GM18508 (cell line): ENCODE results near the gene SMIM12.

Source experiments
- ATAC-seq: cut with Tn5 transposase; IDR thresholded peaks from one replicate; pipeline ENCODE4 v1.9.1; 2021; ENCODE audit warnings: moderate number of reproducible peaks; ENCODE audit not compliant: insufficient read depth, unreplicated experiment

SMIM12 gene, protein sequence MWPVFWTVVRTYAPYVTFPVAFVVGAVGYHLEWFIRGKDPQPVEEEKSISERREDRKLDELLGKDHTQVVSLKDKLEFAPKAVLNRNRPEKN

DNA sequence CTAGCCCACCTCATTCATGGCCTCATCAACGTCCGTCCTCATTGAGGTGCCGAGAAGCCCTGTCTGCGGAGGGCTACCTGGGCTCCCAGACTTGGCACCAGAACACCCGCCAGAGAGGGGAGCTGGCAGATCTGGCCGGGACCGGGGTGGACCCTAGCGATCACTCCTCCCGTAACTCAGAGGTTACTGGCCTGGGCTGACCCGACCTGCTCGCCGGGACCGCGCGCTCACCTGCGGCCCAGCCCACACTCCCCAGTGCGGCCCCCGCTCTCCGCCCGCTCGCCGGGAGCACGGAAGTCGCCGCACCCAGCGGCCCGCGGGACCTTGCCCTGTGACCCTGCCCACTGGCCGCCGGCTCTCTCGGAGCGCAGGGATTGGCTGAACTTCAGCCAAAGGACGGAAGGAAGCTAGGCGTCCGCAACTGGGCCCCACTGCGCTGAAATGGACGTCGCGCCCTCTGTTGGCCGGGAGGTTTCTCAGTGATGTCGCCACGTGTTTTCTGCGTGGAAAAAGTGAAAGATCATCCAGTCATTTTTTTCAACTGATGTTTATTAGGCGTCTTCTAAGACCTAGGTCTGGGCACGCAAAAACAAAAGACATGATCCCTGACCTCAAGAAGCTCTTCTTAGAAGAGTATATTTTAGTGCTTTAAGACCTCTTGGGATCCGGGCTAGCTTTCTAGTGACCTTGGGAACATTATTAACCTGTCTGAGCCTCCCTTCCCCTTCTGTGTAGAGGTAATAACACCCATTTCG lies at the start of gene SMIM12:
TSS of gene SMIM12 (minus strand) at position 304 of the 755 bp plus-strand sequence. CDS start 3,772 bp downstream, outside the sequence.
- ATAC-seq: no peak

DNA sequence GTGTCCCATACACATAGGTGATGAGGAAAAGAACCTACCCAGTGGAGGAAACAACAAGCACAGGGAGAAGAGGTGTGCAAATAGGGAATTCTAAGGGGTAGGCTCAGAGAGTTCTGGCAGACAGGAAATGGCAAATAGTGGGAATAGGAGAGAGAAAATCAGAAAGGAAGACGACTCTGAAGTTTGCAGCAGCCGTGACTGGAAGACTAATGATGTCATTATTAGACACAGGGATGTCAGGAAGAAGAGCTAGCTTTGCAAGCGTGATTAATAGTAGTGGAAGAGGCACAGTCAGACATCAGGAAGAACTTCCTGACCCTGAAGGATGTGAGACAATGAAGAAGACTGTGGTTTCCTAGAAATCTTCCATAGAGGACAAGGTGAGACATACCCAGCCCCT lies 48.8 kb upstream of the SMIM12 start:
- ATAC-seq: no peak

DNA sequence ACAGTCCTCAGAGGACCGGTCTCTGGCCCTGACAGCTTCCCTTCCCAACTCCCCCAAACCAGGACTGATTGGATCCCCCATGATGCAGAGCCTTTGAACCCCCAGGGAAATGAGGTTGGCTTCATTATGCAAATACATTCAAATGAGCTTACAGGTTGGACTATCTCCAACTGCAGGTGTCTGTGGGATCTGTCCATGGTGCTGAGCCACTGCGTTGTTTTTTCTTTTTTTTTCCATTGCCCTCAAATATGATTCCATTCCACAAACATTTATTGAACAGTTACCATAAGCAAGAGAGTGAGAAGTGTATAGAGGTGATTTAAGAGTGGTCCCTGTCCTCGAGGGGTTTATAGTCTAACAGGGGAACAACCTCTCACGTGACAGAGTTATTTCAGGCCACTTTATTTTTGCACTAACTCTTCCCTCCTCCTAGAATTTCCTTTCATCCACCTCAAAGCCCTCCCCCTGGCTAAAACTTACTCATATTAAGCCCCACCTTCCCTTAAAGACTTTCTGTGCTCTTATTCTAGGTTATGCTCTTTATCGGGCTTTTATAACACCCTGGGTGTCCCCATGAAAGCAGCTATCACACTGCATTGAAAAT lies 48.0 kb upstream of the SMIM12 start:
- ATAC-seq: no peak

DNA sequence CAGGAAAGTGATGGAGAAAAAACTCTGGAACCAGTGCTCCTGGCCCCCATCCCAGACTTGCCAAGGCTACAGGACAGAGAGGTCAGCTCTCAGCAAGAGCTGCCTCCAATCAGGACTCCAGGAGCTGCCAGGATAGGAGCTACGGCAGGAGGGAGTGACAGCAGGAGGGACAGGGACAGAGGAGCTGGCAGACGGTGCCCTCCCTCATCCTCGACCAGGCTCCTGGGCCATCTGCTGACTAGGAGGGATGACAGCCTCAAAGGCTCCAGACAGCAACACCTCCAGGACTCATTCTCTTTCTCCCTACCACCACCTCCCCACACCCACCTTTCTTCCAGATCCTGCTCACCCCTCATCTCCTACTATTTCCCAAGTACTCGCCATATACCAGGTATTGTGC lies 47.2 kb upstream of the SMIM12 start:
- no peak for ATAC-seq

DNA sequence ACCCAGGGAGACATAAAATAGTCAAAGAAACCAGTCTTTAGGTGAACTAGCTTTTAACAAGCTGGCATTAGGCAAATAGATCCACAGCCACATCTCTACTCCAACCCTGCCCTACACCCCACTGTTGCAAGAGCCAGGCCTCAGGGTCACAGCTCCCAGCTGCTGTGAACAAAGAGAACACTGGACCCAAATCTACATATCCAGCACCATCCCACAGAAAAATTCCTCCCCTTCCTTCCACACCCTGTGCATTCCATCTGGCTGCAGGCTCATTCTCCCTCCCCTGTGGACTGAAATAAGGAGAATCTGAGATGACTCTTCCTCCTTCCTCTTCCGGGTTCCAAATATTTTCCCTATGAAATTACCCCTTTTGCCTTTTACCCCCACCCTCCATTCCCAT lies 46.7 kb upstream of the SMIM12 start:
- no peak for ATAC-seq

DNA sequence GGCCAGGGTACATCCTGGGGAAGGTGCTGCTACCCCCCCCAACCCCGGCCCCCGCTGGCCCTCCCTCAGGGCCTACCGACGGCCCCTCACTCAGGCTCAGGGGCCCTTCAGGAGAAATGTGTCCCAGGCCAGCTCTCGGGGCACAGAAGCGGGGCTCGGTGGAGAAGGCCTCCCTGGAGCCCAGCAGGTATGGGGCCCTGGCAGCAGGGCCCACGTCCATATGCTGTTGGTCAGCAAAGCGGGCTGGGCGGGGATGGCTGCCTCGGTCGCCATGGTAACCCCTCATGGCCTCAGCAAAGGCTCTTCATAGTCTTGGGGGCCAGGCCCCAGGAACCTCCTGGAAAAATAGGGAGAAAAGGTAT lies 45.5 kb upstream of the SMIM12 start:
- ATAC-seq: no peak

DNA sequence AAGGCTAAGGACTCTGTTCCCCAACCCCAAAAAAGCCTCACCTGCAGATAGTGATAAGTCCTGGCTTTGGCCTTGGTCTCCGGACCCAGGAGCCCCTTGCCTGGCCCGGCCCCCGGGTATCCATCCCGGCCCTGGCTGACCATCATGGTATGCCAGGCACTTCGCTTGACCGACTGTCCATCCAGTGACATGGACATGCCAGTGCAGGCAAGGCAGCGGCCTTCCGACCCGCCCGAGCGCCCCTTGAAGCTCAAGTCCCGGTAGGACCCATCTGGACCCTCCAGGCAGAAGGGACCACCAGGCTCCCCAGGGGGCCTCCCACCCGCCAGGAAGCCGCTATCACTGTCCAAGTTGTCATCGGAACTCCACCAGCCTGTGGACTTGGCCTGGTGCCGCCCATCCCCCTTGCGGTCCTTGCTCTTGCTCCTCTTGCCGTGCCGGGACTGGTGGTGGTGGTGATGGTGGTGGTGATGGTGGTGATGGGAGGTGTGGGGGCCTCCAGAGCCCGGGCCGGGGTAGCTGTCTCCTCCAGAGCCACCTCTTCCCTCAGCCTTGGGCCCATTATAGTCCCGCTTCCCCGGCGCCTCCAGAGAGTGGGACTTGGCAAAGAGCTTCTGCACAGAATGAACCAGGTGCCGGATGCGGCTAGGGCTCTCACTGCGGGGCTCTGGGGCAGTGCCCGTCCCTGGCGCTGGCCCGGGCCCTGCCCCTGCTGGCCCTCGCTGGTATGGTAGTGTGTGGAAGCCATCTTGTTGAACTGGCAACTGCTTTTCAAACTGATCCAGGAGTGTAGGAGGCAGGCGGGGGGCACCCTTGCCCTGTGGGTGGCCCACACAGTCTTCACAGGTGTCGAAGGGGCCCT lies 44.9 kb upstream of the SMIM12 start:
- ATAC-seq: no peak

DNA sequence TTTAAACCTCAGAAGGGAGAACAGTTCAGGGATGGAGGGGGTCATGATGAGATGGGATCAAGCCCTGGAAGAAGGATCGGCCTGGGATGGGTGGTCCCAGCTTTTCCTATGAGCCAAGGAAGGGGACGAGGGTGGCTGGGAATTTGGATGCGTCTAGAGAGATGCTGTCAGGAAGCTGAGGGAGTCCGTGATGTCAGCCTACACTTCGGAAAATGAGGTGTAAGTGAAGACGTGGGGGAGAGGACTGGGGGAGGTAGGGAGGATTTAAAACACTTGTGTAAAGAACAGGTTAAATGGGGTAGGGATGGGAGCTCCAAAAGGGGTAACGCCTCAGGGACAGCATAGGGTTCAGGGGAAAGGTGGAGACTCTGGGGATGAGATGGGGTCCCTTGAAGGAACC lies 42.4 kb upstream of the SMIM12 start:
- ATAC-seq: no peak

DNA sequence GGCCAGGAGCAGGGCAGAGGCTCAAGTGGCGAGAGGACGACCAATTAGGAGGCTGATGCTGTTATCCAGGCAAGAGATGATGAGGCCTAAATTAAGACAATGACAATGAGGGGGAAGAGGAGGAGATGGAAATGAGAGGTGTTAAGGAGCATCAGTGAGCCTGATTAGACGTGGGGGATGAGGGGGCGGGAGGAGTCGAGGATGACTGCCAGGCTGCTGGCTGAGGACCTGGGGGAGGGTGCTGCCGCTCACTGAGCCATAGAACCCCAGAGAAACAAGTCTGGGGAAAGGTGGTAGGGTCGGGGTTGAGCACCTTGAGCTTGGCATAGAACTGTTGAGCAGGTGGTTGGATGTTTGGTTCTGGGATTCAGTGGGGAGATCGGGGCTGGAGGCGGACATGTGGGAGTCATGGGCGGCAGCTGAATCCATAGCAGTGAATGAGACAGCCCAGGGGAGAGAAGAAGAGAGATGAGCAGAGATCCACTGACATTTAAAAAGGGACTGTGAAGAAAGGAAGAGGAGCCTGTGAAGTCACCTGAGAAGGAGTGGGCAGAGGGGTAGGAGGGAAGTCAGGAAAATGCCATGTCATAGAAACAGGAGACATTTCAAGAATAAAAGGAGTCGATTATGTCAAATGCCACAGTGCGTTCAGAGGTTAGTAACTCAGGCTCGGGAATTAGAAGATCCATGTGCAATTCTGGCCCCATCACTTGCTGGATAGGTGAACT lies 41.4 kb upstream of the SMIM12 start:
- ATAC-seq: no peak

DNA sequence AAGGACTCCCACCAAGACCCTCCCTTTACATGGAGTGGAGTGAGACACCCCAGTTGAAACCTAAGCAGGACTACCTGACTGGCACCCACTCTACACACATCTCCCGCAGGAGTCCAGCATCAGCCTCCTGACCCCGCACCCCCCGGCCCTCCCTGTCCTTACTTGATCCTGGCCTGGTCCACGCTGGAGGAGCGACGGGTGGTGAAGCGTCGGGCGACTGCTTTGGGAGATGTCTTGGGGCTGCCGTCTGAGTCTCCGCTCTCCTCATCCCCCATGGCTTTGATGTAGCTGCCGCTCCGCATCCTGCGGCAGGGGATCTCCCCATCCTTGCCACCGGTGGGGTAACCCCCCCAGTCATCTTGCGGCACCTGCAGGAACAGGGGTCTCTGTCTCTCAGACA lies 40.4 kb upstream of the SMIM12 start:
- no peak for ATAC-seq

DNA sequence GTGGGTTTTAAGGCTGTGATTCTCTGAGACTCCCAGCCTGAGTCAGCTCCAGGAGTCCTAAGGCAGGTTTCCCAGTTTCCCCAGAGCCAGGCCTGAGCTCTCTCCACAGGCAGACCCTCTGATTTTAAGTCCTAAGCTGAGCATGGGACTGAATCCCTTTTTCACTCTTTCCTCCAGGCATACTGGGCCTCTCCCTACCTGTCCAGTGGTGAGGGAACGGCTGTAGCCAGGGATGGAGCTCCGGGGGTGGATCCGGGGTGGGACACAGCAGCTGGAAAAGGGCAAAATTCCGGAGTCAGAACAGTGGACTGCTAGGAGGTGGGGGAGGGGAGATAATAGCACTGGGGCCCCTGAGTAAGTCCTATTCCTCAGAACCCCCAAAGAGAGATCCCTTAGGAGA lies 39.9 kb upstream of the SMIM12 start:
- no peak for ATAC-seq

DNA sequence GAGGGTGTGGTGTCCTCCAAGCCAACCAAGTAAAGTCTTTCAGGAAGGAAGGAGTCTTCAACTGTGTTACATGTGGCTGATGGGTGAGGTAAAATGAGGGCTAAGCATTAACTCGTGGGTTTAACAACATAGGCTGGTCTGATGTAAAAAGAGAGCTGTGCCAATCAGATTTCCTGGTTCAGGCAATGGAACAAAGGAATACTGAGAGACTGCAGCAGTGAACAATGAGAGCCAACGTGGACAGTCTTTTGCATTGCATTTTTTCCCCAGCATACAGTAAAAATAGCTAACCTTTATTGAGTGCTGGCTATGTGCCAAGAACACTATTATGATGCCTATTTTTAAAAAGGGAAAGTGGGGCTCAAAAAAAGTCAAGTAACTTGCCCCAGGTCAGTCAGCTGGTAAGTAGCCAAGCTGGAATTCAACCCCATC lies 38.8 kb upstream of the SMIM12 start:
- ATAC-seq: no peak

DNA sequence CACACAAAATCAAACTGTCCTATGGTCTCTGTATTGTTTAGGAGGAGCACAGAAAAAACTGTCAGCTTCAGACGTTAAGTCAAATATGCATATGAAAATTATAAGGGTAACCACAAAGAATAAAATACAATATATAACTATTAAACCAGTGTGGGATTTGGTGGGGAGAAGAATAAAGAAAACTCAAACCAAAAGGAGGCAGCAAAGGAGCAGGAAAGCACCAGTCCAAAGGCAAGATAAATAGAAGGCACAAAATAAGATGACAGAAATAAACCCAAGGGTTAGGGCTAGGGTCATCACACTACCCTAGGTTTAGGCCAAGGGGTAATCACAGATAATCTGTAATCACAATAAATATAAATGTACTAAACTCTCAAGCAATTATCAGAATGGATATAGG lies 37.1 kb upstream of the SMIM12 start:
- ATAC-seq: no peak

DNA sequence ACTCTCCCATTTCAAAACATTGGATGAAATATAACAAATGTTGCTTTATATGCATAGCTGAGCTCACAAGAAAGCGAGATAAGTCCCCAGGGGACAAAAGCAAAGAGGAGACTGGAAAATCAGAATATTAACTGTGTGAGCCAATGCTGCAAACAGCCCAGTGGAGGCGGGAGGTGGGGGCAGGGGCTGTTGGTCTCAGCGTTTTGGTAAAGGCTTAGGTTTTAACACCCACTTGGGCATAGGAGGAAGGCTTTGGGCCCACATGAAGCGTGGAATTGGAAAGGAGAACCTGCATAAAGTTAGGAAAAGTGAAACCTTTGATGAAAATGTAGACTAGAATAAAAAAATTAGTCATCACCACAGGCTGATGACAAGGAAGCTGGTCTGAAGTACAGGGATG lies 30.2 kb upstream of the SMIM12 start:
- ATAC-seq: no peak

DNA sequence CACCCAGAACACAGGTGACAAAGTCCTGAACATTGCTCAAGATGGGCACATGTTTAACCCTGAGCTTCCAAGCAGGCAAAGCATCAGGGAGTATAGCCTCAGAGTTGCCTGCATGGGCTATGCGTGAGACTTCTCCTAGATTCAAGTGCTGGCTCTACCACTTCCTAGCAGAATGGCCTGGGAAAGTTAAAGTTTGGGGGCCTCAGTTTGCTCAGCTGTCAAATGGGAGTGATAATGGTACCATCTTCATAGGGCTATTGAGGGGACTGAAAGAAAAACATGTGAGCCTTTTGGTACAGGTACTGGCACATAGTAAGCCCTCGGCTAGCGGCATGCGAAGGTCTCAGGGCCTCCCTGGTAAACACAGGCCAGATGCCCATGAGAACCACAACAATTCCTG lies 28.0 kb upstream of the SMIM12 start:
- no peak for ATAC-seq

DNA sequence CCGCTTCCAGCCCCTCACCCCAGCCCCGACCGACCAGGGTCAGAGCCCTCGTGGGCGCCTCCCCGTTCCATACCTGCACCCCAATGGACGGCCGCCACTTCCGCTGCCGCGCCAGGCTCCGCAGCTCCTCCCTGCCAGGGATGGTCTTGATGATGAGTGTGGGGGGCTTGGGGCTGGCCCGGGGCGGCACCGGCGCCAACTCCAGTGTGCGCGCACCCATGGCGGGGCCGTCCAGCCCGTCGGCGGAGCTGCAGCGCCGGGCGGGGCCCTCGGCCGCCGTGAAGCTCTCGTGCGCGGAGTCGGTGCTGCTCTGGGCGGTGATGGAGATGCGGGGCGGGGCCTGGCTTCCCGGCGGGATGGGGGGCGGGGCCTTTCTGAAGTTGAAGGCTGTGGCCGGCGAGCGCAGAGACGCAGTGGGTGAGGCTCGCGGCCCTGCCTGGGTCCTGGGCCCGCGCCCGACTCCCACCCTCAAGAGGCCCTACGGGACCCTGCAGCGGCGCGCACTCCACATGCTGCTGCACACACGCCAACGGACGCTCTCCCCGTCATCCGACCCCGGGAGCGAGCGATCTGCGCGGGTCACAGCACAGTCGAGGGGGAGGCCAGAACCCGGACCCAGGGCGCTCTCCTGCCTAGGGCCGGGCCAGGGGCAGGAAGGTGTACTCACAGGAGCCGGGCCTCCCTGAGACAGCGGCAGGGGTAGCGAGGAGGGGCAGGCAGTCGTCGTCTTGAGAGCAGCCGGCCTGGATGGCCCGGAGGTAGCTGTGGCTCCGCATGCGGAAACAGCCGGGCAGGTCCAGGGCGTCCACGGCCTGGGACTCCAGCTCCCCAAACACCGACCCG lies 26.1 kb upstream of the SMIM12 start:
- no peak for ATAC-seq

DNA sequence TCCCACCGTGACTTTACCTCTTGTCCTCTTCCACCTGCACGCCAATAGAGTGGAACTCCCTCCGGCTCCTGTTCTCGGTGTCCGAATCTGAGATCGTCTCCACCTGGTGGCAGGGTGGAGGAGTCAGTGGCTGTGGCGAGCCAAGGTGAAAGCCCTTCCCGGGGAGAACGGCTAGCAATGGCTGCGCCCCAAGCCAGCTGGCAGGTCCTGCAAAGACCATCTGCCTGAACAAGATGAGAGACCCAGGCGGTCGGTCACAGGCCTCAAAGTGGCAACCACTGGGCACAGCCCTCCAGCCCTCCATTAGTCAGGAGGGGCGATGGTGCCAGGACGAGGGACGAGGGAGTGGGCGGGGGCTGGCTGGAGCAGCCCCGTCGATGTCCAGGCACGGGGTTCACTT lies 25.4 kb upstream of the SMIM12 start:
- no peak for ATAC-seq

DNA sequence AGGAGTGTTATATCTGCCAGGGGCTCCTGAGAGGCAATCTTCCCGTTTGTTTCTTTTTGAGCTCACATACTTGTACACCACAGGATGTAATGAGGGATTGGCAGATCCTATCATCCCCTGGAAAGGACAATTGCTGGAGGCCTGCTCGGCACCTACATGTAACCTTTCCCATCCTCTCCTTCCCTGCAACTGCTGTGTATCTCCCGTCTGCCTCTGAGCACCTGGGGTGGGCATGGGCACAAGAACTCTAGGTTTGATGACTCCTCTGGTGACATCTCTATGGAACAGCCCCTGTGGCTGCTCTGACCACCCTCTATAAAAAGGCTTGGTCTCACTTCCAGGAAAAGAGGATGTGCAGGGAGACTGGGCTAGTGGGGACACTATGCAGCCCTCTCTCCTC lies 25.0 kb upstream of the SMIM12 start:
- ATAC-seq: no peak

DNA sequence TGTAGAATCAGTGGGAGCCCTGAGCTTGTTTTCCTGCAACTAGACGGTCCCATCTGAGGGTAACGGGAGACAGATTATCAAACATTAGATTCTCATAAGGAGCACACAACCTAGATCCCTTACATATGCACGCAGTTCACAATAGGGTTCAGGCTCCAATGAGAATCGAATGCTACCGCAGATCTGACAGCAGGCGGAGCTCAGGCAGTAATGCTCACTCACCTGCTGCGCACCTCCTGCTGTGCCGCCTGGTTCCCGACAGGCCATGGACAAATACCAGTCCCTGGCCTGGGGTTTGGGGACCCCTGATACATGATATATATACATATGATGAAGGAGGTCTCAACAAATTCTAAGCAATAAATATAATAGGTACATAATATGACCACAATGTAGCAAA lies 19.7 kb upstream of the SMIM12 start:
- ATAC-seq: no peak

DNA sequence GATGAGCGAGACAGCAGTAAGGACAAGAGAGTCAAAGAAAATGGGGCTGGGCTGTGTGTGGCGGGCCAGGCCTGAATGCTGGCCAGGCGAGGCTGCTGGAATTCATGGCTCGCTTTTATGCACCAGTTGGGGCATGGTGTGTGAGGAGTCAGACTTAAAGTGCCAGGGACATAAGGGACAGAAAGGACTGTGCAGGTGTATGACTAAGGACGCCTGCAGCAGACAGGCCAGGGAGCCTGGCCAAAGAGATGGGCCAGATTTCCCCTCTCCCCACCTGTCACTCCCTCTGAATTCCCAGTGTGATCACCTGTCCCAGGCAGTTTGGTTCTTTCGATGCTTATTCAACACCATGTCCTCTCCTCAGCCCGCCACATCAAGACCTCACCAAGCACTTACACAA lies 16.9 kb upstream of the SMIM12 start:
- ATAC-seq: no peak
